Activated CD8-positive, alpha-beta memory T cell treated with anti-CD3 and anti-CD28 coated beads for 1 hour (primary cell): ENCODE data around the gene DNAJC17.

Source experiments
- DNase-seq, 2 donors: peaks; one replicate each; pipeline ENCODE4 v3.0.0-alpha.2; 2020; ENCODE audit warnings: low read depth in 1 of 2; ENCODE audit errors: extremely low read depth in 1 of 2

DNAJC17 gene

GRCh38 chr15:40793216-40793989 is 13.9 kb downstream of the DNAJC17 start:
- no peak for DNase-seq

- DNase-seq: no peak
These were observed 14.9 kb downstream of the DNAJC17 start for GRCh38 chr15:40792394-40792793.

- no peak for DNase-seq
These were observed 16.6 kb downstream of the DNAJC17 start for GRCh38 chr15:40790718-40791117.

GRCh38 chr15:40789999-40790398 is 17.3 kb downstream of the DNAJC17 start:
- no peak for DNase-seq

GRCh38 chr15:40789119-40789518 is 18.2 kb downstream of the DNAJC17 start:
- DNase-seq: no peak

GRCh38 chr15:40787991-40788390 is 19.3 kb downstream of the DNAJC17 start:
- no peak for DNase-seq

- DNase-seq: peak in 1 of 2 donors; percentile 14
These were observed 19.9 kb downstream of the DNAJC17 start for GRCh38 chr15:40787344-40787841.

GRCh38 chr15:40785814-40786213 is 21.5 kb downstream of the DNAJC17 start:
- DNase-seq: no peak

- no peak for DNase-seq
These were observed 22.1 kb downstream of the DNAJC17 start for GRCh38 chr15:40785164-40785563.

GRCh38 chr15:40782609-40783227 is 24.6 kb downstream of the DNAJC17 start:
- DNase-seq: peak in 1 of 2 donors; percentile 70

GRCh38 chr15:40776537-40777141 is 30.6 kb downstream of the DNAJC17 start:
- DNase-seq: no peak

- no peak for DNase-seq
These were observed 31.3 kb downstream of the DNAJC17 start for GRCh38 chr15:40775740-40776536.

GRCh38 chr15:40775007-40775406 is 32.3 kb downstream of the DNAJC17 start:
- no peak for DNase-seq

- DNase-seq: no peak
These were observed 33.4 kb downstream of the DNAJC17 start for GRCh38 chr15:40773902-40774301.

- DNase-seq: no peak
These were observed 33.8 kb downstream of the DNAJC17 start for GRCh38 chr15:40773496-40773895.

GRCh38 chr15:40772014-40772413 is 35.3 kb downstream of the DNAJC17 start:
- DNase-seq: no peak

GRCh38 chr15:40771242-40771641 is 36.0 kb downstream of the DNAJC17 start:
- no peak for DNase-seq

GRCh38 chr15:40770147-40770721 is 37.0 kb downstream of the DNAJC17 start:
- DNase-seq: no peak

- DNase-seq: peak; percentile 33 to 60
These were observed 37.8 kb downstream of the DNAJC17 start, which contains the start of gene C15orf62 for GRCh38 chr15:40769274-40770146. C15orf62 (plus strand) TSS chr15:40769980; CDS start chr15:40770496, 516 bp downstream.
